OCI-LY3 (cell line): Measurements from ENCODE around the gene GPR176.

ENCODE experiments used
- H2AFZ ChIP-seq: fragments of 200-600, 300-600 bp; shearing (Covaris generic); 2 replicates; pipeline ENCODE4 v1.6.0; 2014; ENCODE audit warnings: antibody characterized with exemption, low read depth, low read length
- H3K27ac ChIP-seq: fragments of 200-600, 300-600 bp; sonication (generic); 2 replicates; pipeline ENCODE4 v1.5.1; 2014; ENCODE audit warnings: mild to moderate bottlenecking, low read length, moderate library complexity, mixed read lengths
- H3K27me3 ChIP-seq: fragments of 200-600, 300-600 bp; sonication (generic); 2 replicates; pipeline ENCODE4 v1.6.1; 2014; ENCODE audit warnings: low read depth, low read length, mixed read lengths
- H3K36me3 ChIP-seq: fragments of 200-600, 300-600 bp; sonication (generic); replicated peaks from 2 replicates; pipeline ENCODE3; 2014; ENCODE audit warnings: low read depth, low read length, mixed read lengths
- H3K4me1 ChIP-seq: fragments of 300-600, 200-600 bp; sonication (generic); 2 replicates; pipeline ENCODE4 v1.6.1; 2014; ENCODE audit warnings: low read length, mixed read lengths
- H3K4me2 ChIP-seq: fragments of 200-600, 300-600 bp; sonication (generic); 2 replicates; pipeline ENCODE4 v1.6.1; 2014; ENCODE audit warnings: low read length, mixed read lengths
- H3K4me3 ChIP-seq: fragments of 300-600, 200-600 bp; sonication (generic); 2 replicates; pipeline ENCODE4 v1.5.1; 2014; ENCODE audit warnings: antibody characterized with exemption, mild to moderate bottlenecking, low read length, moderate library complexity
- H3K79me2 ChIP-seq: fragments of 300-600, 200-600 bp; shearing (Covaris generic); 2 replicates; pipeline ENCODE4 v1.6.1; 2014; ENCODE audit warnings: mild to moderate bottlenecking, low read length, mixed read lengths
- H3K9ac ChIP-seq: fragments of 300-600, 200-600 bp; shearing (Covaris generic); 2 replicates; pipeline ENCODE4 v1.6.0; 2014; ENCODE audit warnings: mild to moderate bottlenecking, low read length, moderate library complexity
- H3K9me3 ChIP-seq: fragments of 200-600, 300-600 bp; shearing (Covaris generic); 2 replicates; pipeline ENCODE4 v1.6.1; 2014; ENCODE audit warnings: low read length, mixed read lengths; ENCODE audit not compliant: insufficient read depth
- H4K20me1 ChIP-seq: fragments of 200-600, 300-600 bp; sonication (generic); 2 replicates; pipeline ENCODE4 v1.6.1; 2016; ENCODE audit warnings: low read length, mixed read lengths; ENCODE audit not compliant: insufficient read depth
- CTCF ChIP-seq: fragments of 200-600, 300-600 bp; sonication (generic); IDR thresholded peaks from 2 replicates; pipeline ENCODE4 v1.5.1; 2014; ENCODE audit warnings: antibody characterized with exemption, low read length, low read depth
- EZH2phosphoT487 ChIP-seq: fragments of 200-600 bp; shearing (Covaris generic); IDR thresholded peaks from 2 replicates; pipeline ENCODE4 v1.6.1; 2018; ENCODE audit warnings: antibody characterized with exemption, mixed run types, low read depth

Gene GPR176

GRCh38 chr15:39860871-39861270, 59.2 kb downstream of the GPR176 start:
- Histone ChIP-seq H2AFZ (no peak overlapping the region), H3K4me2 (no peak overlapping the region), H3K27ac (no peak overlapping the region), H3K27me3 (no peaks in the 10 kb centered on the region), H3K36me3 (no peaks in the 10 kb centered on the region), H3K9me3 (no peaks in the 10 kb centered on the region), H3K4me3 (no peak overlapping the region), H4K20me1 (no peaks in the 10 kb centered on the region), H3K9ac (no peak overlapping the region), H3K79me2 (no peaks in the 10 kb centered on the region), H3K4me1 (no peaks in the 10 kb centered on the region)
- TF ChIP-seq CTCF (no peak), EZH2phosphoT487 (no peak)

- no peak overlapping the region for H3K4me3 ChIP-seq
Measured at GRCh38 chr15:39860200-39860599, 59.9 kb downstream of the GPR176 start.

GRCh38 chr15:39859636-39860035, 60.4 kb downstream of the GPR176 start:
- Histone ChIP-seq H3K36me3 (no peaks in the 10 kb centered on the region), H2AFZ (no peak overlapping the region), H3K9me3 (no peaks in the 10 kb centered on the region), H3K4me1 (no peaks in the 10 kb centered on the region), H3K4me3 (no peak overlapping the region), H3K9ac (no peak overlapping the region), H3K27me3 (no peaks in the 10 kb centered on the region), H4K20me1 (no peaks in the 10 kb centered on the region), H3K79me2 (no peaks in the 10 kb centered on the region), H3K27ac (no peak overlapping the region), H3K4me2 (no peak overlapping the region)
- TF ChIP-seq EZH2phosphoT487 = no peak

More at GRCh38 chr15:39860200-39860599, 59.9 kb downstream of the GPR176 start:
- Histone ChIP-seq H4K20me1 (no peaks in the 10 kb centered on the region), H3K4me1 (no peaks in the 10 kb centered on the region), H3K27ac (no peak overlapping the region), H2AFZ (no peak overlapping the region), H3K4me2 (no peak overlapping the region), H3K9me3 (no peaks in the 10 kb centered on the region), H3K9ac (no peak overlapping the region), H3K36me3 (no peaks in the 10 kb centered on the region), H3K27me3 (no peaks in the 10 kb centered on the region), H3K79me2 (no peaks in the 10 kb centered on the region)
- TF ChIP-seq EZH2phosphoT487 = no peak

GRCh38 chr15:39857132-39857531, 62.9 kb downstream of the GPR176 start:
- Histone ChIP-seq H3K4me1 (no peaks in the 10 kb centered on the region), H3K9ac (no peak overlapping the region), H3K27ac (no peak overlapping the region), H3K4me2 (no peak overlapping the region), H2AFZ (no peak overlapping the region), H3K79me2 (no peaks in the 10 kb centered on the region), H4K20me1 (no peaks in the 10 kb centered on the region), H3K4me3 (no peak overlapping the region), H3K27me3 (no peaks in the 10 kb centered on the region), H3K9me3 (no peaks in the 10 kb centered on the region), H3K36me3 (no peaks in the 10 kb centered on the region)
- TF ChIP-seq CTCF = no peak
- TF ChIP-seq EZH2phosphoT487 = no peak

GRCh38 chr15:39856357-39856756, 63.7 kb downstream of the GPR176 start:
- H4K20me1 ChIP-seq = no peaks in the 10 kb centered on the region
- no peaks in the 10 kb centered on the region for H3K9me3 ChIP-seq
- H3K9ac ChIP-seq = no peak overlapping the region
- no peaks in the 10 kb centered on the region for H3K36me3 ChIP-seq
- no peaks in the 10 kb centered on the region for H3K4me1 ChIP-seq
- H3K79me2 ChIP-seq = no peaks in the 10 kb centered on the region
- no peak overlapping the region for H3K4me3 ChIP-seq
- no peak for TF ChIP-seq CTCF
- H3K27me3 ChIP-seq = no peaks in the 10 kb centered on the region
- H2AFZ ChIP-seq = no peak overlapping the region
- H3K4me2 ChIP-seq = no peak overlapping the region
- no peak overlapping the region for H3K27ac ChIP-seq
